ENCODE measurements around the gene TMEM132D. TPM values are rescaled to one million over a fixed set of nuclear protein-coding genes. Genes with fewer than 3 reads are reported as not detected.

The TMEM132D gene
- total and polyA plus RNA-seq, 2 donors from 2014 or later: 0.13 TPM; not detected in 1

GRCh38 chr12:129589503-129589902 is 314.3 kb downstream of the TMEM132D start:
- TF ChIP-seq CTCF (IDR thresholded peaks at IDR 0.05; ENCODE audit: borderline replicate concordance, extremely low read depth, insufficient read depth): no peak
- Histone ChIP-seq H3K9ac (ENCODE audit: low read length in 3 of 3) (no peak overlapping the region), H3K4me1 (ENCODE audit: control insufficient read depth in 2 of 3, insufficient read depth in 2 of 3, low read depth in 1 of 3, low read length in 3 of 3) (no peaks in the 10 kb centered on the region), H3K4me3 (ENCODE audit: low read length in 3 of 3) (no peak overlapping the region), H3K27ac (ENCODE audit: low read depth in 2 of 2, low read length in 2 of 2) (no peak overlapping the region), H3K9me3 (ENCODE audit: control insufficient read depth in 2 of 3, insufficient read depth in 1 of 3, low read length in 3 of 3) (peaks cover 0 to 9% (median 0%) of the 10 kb centered on the region in 3 donors), H3K36me3 (ENCODE audit: control insufficient read depth in 2 of 3, insufficient read depth in 3 of 3, low read length in 3 of 3) (no peaks in the 10 kb centered on the region), H3K27me3 (ENCODE audit: control insufficient read depth, insufficient read depth, low read length) (no peaks in the 10 kb centered on the region)
- FAIRE-seq: no peak
- intact Hi-C loops (cut with DNase I): no loop called here
- DNase-seq: peak in 1 of 5 donors; percentile 10

GRCh38 chr12:129588142-129588541 is 315.7 kb downstream of the TMEM132D start:
- no peaks in the 10 kb centered on the region for H3K4me1 ChIP-seq (ENCODE audit: control insufficient read depth in 2 of 3, insufficient read depth in 2 of 3, low read depth in 1 of 3, low read length in 3 of 3)
- H3K27me3 ChIP-seq (ENCODE audit: control insufficient read depth, insufficient read depth, low read length): no peaks in the 10 kb centered on the region
- H3K27ac ChIP-seq (ENCODE audit: low read depth in 2 of 2, low read length in 2 of 2): no peak overlapping the region
- H3K9me3 ChIP-seq (ENCODE audit: control insufficient read depth in 2 of 3, insufficient read depth in 1 of 3, low read length in 3 of 3): peaks cover 0 to 9% (median 0%) of the 10 kb centered on the region in 3 donors
- FAIRE-seq: no peak
- H3K9ac ChIP-seq (ENCODE audit: low read length in 3 of 3): no peak overlapping the region
- no peak for TF ChIP-seq CTCF (IDR thresholded peaks at IDR 0.05; ENCODE audit: borderline replicate concordance, extremely low read depth, insufficient read depth)
- no peak for DNase-seq
- no peak overlapping the region for H3K4me3 ChIP-seq (ENCODE audit: low read length in 3 of 3)
- intact Hi-C loops (cut with DNase I): no loop called here
- no peaks in the 10 kb centered on the region for H3K36me3 ChIP-seq (ENCODE audit: control insufficient read depth in 2 of 3, insufficient read depth in 3 of 3, low read length in 3 of 3)

GRCh38 chr12:129585296-129585695 is 318.5 kb downstream of the TMEM132D start:
- H3K9ac ChIP-seq (ENCODE audit: low read length in 3 of 3): no peak overlapping the region
- intact Hi-C loops (cut with DNase I): no loop called here
- no peak for TF ChIP-seq CTCF (IDR thresholded peaks at IDR 0.05; ENCODE audit: borderline replicate concordance, extremely low read depth, insufficient read depth)

GRCh38 chr12:129579879-129580278 is 323.9 kb downstream of the TMEM132D start:
- DNase-seq: no peak
- intact Hi-C loops (cut with DNase I): no loop called here
- no peak for TF ChIP-seq CTCF (IDR thresholded peaks at IDR 0.05; ENCODE audit: borderline replicate concordance, extremely low read depth, insufficient read depth)
- H3K36me3 ChIP-seq (ENCODE audit: control insufficient read depth in 2 of 3, insufficient read depth in 3 of 3, low read length in 3 of 3): no peaks in the 10 kb centered on the region
- FAIRE-seq: no peak
- no peaks in the 10 kb centered on the region for H3K4me1 ChIP-seq (ENCODE audit: control insufficient read depth in 2 of 3, insufficient read depth in 2 of 3, low read depth in 1 of 3, low read length in 3 of 3)
- H3K4me3 ChIP-seq (ENCODE audit: low read length in 3 of 3): no peak overlapping the region
- H3K9ac ChIP-seq (ENCODE audit: low read length in 3 of 3): no peak overlapping the region
- H3K9me3 ChIP-seq (ENCODE audit: control insufficient read depth in 2 of 3, insufficient read depth in 1 of 3, low read length in 3 of 3): no peaks in the 10 kb centered on the region
- H3K27ac ChIP-seq (ENCODE audit: low read depth in 2 of 2, low read length in 2 of 2): no peak overlapping the region
- H3K27me3 ChIP-seq (ENCODE audit: control insufficient read depth, insufficient read depth, low read length): no peaks in the 10 kb centered on the region

More at GRCh38 chr12:129585296-129585695, 318.5 kb downstream of the TMEM132D start:
- H3K4me1 ChIP-seq (ENCODE audit: control insufficient read depth in 2 of 3, insufficient read depth in 2 of 3, low read depth in 1 of 3, low read length in 3 of 3): no peaks in the 10 kb centered on the region
- FAIRE-seq (no peak), DNase-seq (no peak)
- no peak overlapping the region for H3K27ac ChIP-seq (ENCODE audit: low read depth in 2 of 2, low read length in 2 of 2)
- peaks cover 0 to 9% (median 0%) of the 10 kb centered on the region in 3 donors for H3K9me3 ChIP-seq (ENCODE audit: control insufficient read depth in 2 of 3, insufficient read depth in 1 of 3, low read length in 3 of 3)
- H3K36me3 ChIP-seq (ENCODE audit: control insufficient read depth in 2 of 3, insufficient read depth in 3 of 3, low read length in 3 of 3): no peaks in the 10 kb centered on the region
- no peaks in the 10 kb centered on the region for H3K27me3 ChIP-seq (ENCODE audit: control insufficient read depth, insufficient read depth, low read length)
- no peak overlapping the region for H3K4me3 ChIP-seq (ENCODE audit: low read length in 3 of 3)

Measured in kidney (tissue), 14 donors.